Sigmoid colon (tissue), 7 donors: ENCODE data around the gene VPS4A. TPM values are rescaled to one million over a fixed set of nuclear protein-coding genes. Genes with fewer than 3 reads are reported as not detected.

Experiments used
- DNase-seq: peaks from one replicate; pipeline ENCODE4 v3.0.0-alpha.2; 2019
- H3K27ac ChIP-seq, 4 donors: fragments of 200-600 bp; sonication (generic); one replicate each; pipeline ENCODE4 v1.5.1; 2016 to 2019; ENCODE audit warnings: mild to moderate bottlenecking in 1 of 4
- H3K27me3 ChIP-seq, 3 donors: fragments of 200-600 bp; sonication (generic); one replicate each; pipeline ENCODE4 v1.5.1; 2019; ENCODE audit warnings: mild to moderate bottlenecking in 1 of 3
- H3K36me3 ChIP-seq, 4 donors: fragments of 200-600 bp; sonication (generic); one replicate each; pipeline ENCODE4 v1.5.1; 2016 to 2019
- H3K4me1 ChIP-seq, 4 donors: fragments of 200-600 bp; sonication (generic); one replicate each; pipeline ENCODE4 v1.5.1; 2017 to 2019
- H3K4me3 ChIP-seq, 4 donors: fragments of 200-600 bp; sonication (generic); one replicate each; pipeline ENCODE4 v1.5.1; 2017 to 2019; ENCODE audit warnings: mild to moderate bottlenecking in 2 of 4, moderate library complexity in 1 of 4
- H3K9me3 ChIP-seq, 4 donors: fragments of 200-600 bp in 3 of 4; sonication (generic) in 3 of 4; one replicate each; pipeline versions ENCODE4 v1.5.1 to v1.6.1; 2013 to 2019
- EP300 ChIP-seq, 4 donors: sonication (generic); formaldehyde crosslinking; IDR thresholded peaks; one replicate each; pipeline ENCODE4 v1.6.1; 2017; ENCODE audit warnings: antibody characterized with exemption in 4 of 4
- POLR2A ChIP-seq, 2 donors: fragments of 450-650 bp; IDR thresholded peaks; one replicate each; pipeline ENCODE4 v1.6.1; 2016; ENCODE audit warnings: antibody characterized with exemption in 2 of 2, mild to moderate bottlenecking in 2 of 2, moderate library complexity in 2 of 2
- POLR2AphosphoS5 ChIP-seq, 4 donors: sonication (generic); formaldehyde crosslinking; IDR thresholded peaks; one replicate each; pipeline ENCODE4 v1.6.1; 2017; ENCODE audit warnings: antibody characterized with exemption in 4 of 4
- WGBS, 2 donors: extraction: QIAGEN DNeasy Blood & Tissue Kit; methylation state at CpG; one replicate each; pipeline ENCODE4 v1.1.7; 2013; 5-methylcytosine and 5-hydroxymethylcytosine counted together
- intact Hi-C: fragments of 100-400 bp; cut with DNase I; formaldehyde crosslinking; loops from one replicate; pipeline ENCODE4 v1.15.1; 2023
- polyA plus RNA-seq, 3 donors: library from polyadenylated mRNA; stranded (reverse); fragments of 200-250 nt; gene quantifications; one replicate each; pipeline ENCODE4 v1.2.3, GENCODE V29; 2013
- total RNA-seq, 4 donors: library from RNA; depleted of rRNA; stranded (reverse); fragments of >200 nt; gene quantifications; one replicate each; pipeline ENCODE4 v1.1.0, GENCODE V29; 2016
- TF ChIP-seq, protein P1 (sequence below), 4 experiments: fragments of 450-650 bp in 3 of 4; fragments of 200-600 bp in 1 of 4; IDR thresholded peaks; one replicate each; pipeline ENCODE4 v1.5.1; 2016 to 2019; ENCODE audit warnings: antibody characterized with exemption in 4 of 4, mild to moderate bottlenecking in 3 of 4, moderate library complexity in 2 of 4
- donor health status: healthy with polysubstance abuse.
- donor health status: Bipolar disorder and iron deficiency.
- donor health status: healthy.

The VPS4A gene
- total and polyA plus RNA-seq, 7 donors = 25.8 to 39.3 (median 31.7) TPM

DNA sequence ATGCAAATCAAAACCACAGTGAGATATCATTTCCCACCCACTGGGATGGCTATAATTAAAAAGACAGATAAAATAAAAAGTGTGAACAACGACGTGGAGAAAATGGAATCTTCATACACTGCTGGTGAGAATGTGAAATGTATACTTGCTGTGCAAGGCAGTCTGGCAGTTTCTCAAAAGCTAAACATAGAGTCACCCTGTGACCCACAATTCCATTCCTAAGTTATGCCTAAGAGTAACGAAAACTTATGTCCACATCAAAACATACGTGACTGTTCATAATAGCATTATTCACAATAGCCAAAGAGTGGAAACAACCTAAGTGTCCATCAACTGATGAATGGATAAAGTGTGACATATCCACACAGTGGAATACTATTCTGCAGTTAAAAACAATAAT is 38.1 kb upstream of the VPS4A start:
- TF ChIP-seq POLR2A (IDR thresholded peaks at IDR 0.05) (no peak), POLR2AphosphoS5 (IDR thresholded peaks at IDR 0.05) (no peak), EP300 (IDR thresholded peaks at IDR 0.05) (no peak)
- TF ChIP-seq, protein P1, sequence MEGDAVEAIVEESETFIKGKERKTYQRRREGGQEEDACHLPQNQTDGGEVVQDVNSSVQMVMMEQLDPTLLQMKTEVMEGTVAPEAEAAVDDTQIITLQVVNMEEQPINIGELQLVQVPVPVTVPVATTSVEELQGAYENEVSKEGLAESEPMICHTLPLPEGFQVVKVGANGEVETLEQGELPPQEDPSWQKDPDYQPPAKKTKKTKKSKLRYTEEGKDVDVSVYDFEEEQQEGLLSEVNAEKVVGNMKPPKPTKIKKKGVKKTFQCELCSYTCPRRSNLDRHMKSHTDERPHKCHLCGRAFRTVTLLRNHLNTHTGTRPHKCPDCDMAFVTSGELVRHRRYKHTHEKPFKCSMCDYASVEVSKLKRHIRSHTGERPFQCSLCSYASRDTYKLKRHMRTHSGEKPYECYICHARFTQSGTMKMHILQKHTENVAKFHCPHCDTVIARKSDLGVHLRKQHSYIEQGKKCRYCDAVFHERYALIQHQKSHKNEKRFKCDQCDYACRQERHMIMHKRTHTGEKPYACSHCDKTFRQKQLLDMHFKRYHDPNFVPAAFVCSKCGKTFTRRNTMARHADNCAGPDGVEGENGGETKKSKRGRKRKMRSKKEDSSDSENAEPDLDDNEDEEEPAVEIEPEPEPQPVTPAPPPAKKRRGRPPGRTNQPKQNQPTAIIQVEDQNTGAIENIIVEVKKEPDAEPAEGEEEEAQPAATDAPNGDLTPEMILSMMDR (IDR thresholded peaks at IDR 0.05) = no peak
- Histone ChIP-seq H3K27ac (no peak overlapping the region), H3K9me3 (no peaks in the 10 kb centered on the region), H3K4me1 (peaks cover 0 to 29% (median 26%) of the 10 kb centered on the region in 4 donors), H3K27me3 (no peaks in the 10 kb centered on the region), H3K36me3 (peaks cover 0 to 28% (median 0%) of the 10 kb centered on the region in 4 donors), H3K4me3 (no peak overlapping the region)
- intact Hi-C loops = no loop called here
- WGBS, 2 donors = 87 to 93% methylated on average over 4 of the region's 4 CpGs
- no peak for DNase-seq

DNA sequence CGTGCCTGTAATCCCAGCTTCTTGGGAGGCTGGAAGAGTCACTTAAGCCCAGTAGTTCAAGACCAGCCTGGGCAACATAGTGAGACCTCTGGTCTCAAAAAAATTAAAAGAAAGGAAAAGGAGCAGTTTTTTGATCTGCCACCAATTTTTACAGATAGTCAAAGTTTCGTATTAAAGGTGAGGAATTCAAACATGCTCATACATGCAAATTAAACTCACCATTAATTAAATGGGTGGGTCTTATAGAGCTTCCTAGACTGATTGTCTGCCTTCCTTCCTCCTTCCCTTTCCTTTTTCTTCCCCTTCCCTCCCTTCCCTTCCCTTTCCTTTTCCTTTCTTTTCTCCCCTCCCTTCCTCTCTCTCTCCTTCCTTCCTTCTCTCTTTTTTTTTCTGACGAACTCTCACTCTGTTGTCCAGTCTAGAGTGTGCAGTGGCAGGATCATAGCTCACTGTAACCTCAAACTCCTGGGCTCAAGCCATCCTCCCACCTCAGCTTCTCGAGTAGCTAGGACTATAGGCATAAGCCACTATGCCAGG is 36.4 kb upstream of the VPS4A start:
- Histone ChIP-seq H3K4me3 (no peak overlapping the region), H3K36me3 (peaks cover 0 to 28% (median 0%) of the 10 kb centered on the region in 4 donors), H3K9me3 (no peaks in the 10 kb centered on the region), H3K27ac (peak overlapping the region in 3 of 4 donors; percentile 54 to 63 (median 58)), H3K27me3 (no peaks in the 10 kb centered on the region), H3K4me1 (peaks cover 0 to 29% (median 26%) of the 10 kb centered on the region in 4 donors)
- 91% methylated on average over 4 of the region's 4 CpGs for WGBS, 2 donors
- DNase-seq = no peak
- intact Hi-C loops = no loop called here
- TF ChIP-seq EP300 (IDR thresholded peaks at IDR 0.05) = no peak
- TF ChIP-seq, protein P1 (IDR thresholded peaks at IDR 0.05) = no peak

DNA sequence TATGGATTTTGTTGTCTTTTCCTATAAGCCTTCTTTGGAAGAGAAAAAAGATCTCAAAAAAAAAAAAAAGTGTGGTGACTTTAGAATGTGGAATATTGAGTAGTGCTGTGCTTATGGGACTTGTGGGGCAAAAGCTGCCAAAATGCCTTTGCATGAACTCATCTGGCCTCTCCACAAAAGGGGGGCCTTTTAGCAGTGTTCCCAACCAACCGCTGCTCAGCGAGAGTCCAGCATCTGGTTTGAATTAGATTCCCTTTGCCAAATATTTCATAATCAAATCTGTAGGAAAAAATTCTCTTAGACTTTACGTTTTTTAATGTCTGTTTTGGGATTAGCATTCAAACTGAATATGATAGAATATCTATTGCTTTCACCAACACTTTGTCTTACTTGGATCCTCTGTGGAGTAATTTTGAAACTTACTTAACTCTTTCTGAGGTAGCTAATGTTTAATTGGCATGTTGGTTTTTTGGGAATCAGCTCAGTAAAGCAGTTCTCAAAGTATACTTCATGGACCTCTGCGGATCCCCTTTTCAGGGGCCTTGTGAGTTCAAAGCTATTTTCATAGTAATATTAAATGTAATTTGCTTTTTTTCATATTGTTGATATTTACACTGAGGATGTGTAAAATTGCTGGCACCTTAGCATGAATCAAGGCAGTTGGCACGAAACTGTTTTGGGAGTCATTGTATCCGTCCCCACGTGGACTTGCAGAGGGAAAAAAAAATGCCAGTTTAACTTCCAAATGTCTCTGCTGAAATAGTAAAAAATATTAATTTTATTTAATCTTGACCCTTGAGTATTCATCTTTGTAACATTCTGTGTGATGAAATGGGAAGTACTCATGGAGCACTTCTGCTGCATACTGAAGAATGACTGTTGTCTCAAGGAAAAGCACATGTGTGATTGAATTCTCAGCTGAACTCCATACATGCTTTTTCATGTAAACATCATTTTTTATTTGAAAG is 34.7 kb upstream of the VPS4A start:
- WGBS, 2 donors = 72 to 89% methylated on average over 7 of the region's 7 CpGs
- Histone ChIP-seq H3K4me1 (peaks cover 0 to 29% (median 26%) of the 10 kb centered on the region in 4 donors), H3K27me3 (no peaks in the 10 kb centered on the region), H3K27ac (peak overlapping the region; percentile 30 to 63 (median 56)), H3K4me3 (no peak overlapping the region), H3K9me3 (no peaks in the 10 kb centered on the region), H3K36me3 (peaks cover 0 to 16% (median 0%) of the 10 kb centered on the region in 4 donors)
- DNase-seq = peak; percentile 90
- intact Hi-C loops = no loop called here
- TF ChIP-seq, protein P1 (IDR thresholded peaks at IDR 0.05) = no peak
- TF ChIP-seq POLR2AphosphoS5 (IDR thresholded peaks at IDR 0.05) = peak in 3 of 4 donors; percentile 37 to 56 (median 39)

DNA sequence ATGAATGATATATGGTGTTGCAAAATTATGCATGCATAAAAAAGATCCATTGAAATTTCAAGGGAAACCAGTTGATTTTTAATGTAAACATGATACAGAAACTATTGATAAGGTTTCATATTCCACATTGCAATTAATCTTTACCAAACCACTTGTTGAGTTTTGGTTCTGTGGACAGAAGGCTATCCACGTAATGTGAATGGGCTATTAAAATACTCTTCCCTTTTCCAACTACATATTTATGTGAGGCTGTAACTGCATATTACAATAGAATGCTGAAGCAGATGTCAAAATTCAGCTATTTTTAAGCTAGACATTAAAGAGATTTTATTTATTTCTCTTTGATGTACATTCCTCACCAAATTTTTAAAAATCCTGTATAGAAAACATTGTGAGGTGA is 33.7 kb upstream of the VPS4A start:
- H3K27ac ChIP-seq = peak overlapping the region in 2 of 4 donors; percentile 20 to 63
- TF ChIP-seq EP300 (IDR thresholded peaks at IDR 0.05) = no peak
- peaks cover 0 to 29% (median 26%) of the 10 kb centered on the region in 4 donors for H3K4me1 ChIP-seq
- H3K36me3 ChIP-seq = peaks cover 0 to 12% (median 0%) of the 10 kb centered on the region in 4 donors
- H3K27me3 ChIP-seq = no peaks in the 10 kb centered on the region
- WGBS, 2 donors = 42 to 85% methylated on average over 1 of the region's 1 CpG
- no peak for DNase-seq
- intact Hi-C loops = no loop called here
- no peaks in the 10 kb centered on the region for H3K9me3 ChIP-seq
- H3K4me3 ChIP-seq = no peak overlapping the region

DNA sequence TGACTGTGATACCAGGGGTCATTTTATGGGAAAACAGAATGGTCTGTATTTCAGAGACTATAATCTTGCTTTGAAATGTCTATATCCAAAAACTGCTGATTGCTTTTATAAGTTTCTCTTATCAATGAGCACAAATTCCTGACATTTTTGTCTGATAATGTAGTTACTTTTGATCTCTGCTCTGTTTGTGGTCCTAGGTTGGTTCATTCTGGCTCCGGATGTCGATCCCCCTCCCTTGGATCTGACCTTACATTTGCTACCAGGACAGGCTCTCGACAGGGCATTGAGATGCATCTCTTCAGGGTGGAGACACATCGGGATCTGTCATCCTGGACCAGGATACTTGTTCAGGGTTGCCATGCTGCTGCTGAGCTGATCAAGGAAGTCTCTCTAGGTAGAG is 27.3 kb upstream of the VPS4A start:
- DNase-seq = no peak
- TF ChIP-seq, protein P1 (IDR thresholded peaks at IDR 0.05) = no peak
- TF ChIP-seq EP300 (IDR thresholded peaks at IDR 0.05) = no peak
- TF ChIP-seq POLR2AphosphoS5 (IDR thresholded peaks at IDR 0.05) = no peak
- TF ChIP-seq POLR2A (IDR thresholded peaks at IDR 0.05) = no peak
- H3K27me3 ChIP-seq = no peaks in the 10 kb centered on the region
- H3K27ac ChIP-seq = no peak overlapping the region
- H3K4me3 ChIP-seq = no peak overlapping the region
- peaks cover 0 to 21% (median 13%) of the 10 kb centered on the region in 4 donors for H3K36me3 ChIP-seq
- intact Hi-C loops = no loop called here
- H3K4me1 ChIP-seq = peaks cover 0 to 8% (median 3%) of the 10 kb centered on the region in 4 donors
- 94 to 96% methylated on average over 4 of the region's 4 CpGs for WGBS, 2 donors
- no peaks in the 10 kb centered on the region for H3K9me3 ChIP-seq
